ENCODE data around the gene NARF. TPM values are rescaled to one million over a fixed set of nuclear protein-coding genes. Genes with fewer than 3 reads are reported as not detected.

The NARF gene
- total RNA-seq, 4 donors from 2014 or later, result 15.3 to 55.5 (median 33.3) TPM

DNA sequence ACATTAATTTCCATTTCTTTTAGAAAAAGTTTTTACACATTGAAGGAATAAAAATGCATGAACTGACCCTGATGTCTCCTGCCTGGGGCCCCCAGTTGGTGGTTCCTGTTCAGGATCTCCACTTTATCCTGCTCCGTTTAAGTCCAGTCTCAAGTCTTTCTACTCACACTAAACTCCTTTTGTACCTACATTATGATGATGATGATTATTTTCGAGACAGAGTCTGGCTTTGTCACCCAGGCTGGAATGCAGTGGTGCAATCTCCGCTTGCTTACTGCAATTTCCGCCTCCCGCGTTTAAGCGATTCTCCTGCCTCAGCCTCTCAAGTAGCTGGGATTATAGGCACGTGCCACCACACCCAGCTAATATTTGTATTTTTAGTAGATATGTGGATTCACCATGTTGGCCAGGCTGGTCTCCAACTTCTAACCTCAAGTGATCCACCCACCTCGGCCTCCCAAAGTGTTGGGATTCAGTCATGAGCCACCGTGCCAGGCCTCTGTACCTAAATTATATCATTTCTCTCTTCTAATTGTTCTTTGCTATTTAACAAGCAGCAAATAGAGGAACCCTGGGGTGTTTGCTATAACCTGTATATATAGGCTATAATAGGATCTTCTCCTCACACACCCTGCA is 58.8 kb downstream of the NARF start:
- DNase-seq, result no peak
- TF ChIP-seq, protein P1, sequence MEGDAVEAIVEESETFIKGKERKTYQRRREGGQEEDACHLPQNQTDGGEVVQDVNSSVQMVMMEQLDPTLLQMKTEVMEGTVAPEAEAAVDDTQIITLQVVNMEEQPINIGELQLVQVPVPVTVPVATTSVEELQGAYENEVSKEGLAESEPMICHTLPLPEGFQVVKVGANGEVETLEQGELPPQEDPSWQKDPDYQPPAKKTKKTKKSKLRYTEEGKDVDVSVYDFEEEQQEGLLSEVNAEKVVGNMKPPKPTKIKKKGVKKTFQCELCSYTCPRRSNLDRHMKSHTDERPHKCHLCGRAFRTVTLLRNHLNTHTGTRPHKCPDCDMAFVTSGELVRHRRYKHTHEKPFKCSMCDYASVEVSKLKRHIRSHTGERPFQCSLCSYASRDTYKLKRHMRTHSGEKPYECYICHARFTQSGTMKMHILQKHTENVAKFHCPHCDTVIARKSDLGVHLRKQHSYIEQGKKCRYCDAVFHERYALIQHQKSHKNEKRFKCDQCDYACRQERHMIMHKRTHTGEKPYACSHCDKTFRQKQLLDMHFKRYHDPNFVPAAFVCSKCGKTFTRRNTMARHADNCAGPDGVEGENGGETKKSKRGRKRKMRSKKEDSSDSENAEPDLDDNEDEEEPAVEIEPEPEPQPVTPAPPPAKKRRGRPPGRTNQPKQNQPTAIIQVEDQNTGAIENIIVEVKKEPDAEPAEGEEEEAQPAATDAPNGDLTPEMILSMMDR (IDR thresholded peaks at IDR 0.05), result no peak
- no peak for TF ChIP-seq POLR2A (IDR thresholded peaks at IDR 0.05)
- Histone ChIP-seq H3K27me3 (no peaks in the 10 kb centered on the region), H3K4me3 (no peak overlapping the region), H3K4me1 (peaks cover 0 to 7% of the 10 kb centered on the region in 2 donors), H3K27ac (no peak overlapping the region), H3K36me3 (no peaks in the 10 kb centered on the region), H3K9me3 (no peaks in the 10 kb centered on the region)
- intact Hi-C loops (cut with DNase I; ENCODE audit: low total_unique reads), result no loop called here

DNA sequence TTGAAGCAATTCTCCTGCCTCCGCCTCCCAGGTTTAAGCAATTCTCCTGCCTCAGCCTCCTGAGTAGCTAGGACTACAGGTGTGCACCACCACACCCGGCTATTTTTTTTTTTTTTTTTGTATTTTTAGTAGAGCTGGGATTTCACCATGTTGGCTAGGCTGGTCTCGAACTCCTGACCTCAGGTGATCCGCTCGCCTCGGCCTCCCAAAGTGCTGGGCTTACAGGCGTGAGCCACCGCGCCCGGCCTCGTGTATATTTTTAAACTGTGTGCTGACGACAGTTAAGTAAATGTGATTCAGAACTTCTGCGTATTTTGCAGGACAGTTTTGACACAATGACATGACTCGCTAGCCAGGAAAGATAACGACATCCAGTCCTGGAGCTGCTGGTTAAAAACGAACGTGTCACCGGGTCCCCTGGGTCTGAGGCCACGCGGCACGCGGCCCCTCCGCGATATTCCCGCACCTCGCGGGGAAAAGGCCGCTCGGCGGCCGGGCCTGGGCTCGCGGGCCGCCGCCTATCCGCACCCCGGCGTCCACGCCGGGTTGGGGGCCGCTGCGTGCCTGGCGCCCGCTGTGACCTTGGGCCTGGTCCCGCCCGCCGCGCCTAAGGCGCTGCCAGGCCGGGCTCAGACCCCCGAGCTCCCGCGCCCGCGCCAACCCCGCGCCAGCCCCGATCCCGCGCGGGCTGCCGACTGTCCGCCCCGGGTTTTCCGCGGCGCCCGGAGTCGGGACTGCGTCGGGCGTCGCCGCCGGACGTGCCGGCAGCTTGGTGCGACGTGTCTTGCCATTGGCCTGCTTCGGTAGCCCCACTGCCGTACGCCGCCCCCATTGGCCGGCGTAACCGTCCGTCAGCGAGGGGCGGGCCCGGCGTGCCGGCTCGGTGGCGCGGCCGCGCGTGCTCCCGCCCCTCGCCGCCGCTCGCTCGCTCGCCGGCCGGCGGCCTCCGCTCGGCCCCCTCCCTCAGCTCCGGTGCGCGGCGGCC is 60.6 kb downstream of the NARF start, which contains the start of gene FOXK2:
Gene FOXK2, plus strand, starts transcription at position 907 of the 985 bp plus-strand sequence. CDS start 157 bp downstream, outside the sequence.
- DNase-seq, result peak; percentile 91 to 94
- H3K36me3 ChIP-seq, result no peaks in the 10 kb centered on the region
- no peaks in the 10 kb centered on the region for H3K27me3 ChIP-seq
- intact Hi-C loops (cut with DNase I; ENCODE audit: low total_unique reads), result no loop called here
- peak; percentile 82 to 93 for TF ChIP-seq POLR2A (IDR thresholded peaks at IDR 0.05)
- TF ChIP-seq, protein P1 (IDR thresholded peaks at IDR 0.05), result peak in 2 of 4 experiments; percentile 32 to 50
- peak within 1 kb of the TSS; percentile 97 for H3K27ac ChIP-seq
- peak within 1 kb of the TSS; percentile 70 to 100 for H3K4me3 ChIP-seq
- peaks cover 0 to 11% of the 10 kb centered on the region in 2 donors for H3K4me1 ChIP-seq
- no peaks in the 10 kb centered on the region for H3K9me3 ChIP-seq

DNA sequence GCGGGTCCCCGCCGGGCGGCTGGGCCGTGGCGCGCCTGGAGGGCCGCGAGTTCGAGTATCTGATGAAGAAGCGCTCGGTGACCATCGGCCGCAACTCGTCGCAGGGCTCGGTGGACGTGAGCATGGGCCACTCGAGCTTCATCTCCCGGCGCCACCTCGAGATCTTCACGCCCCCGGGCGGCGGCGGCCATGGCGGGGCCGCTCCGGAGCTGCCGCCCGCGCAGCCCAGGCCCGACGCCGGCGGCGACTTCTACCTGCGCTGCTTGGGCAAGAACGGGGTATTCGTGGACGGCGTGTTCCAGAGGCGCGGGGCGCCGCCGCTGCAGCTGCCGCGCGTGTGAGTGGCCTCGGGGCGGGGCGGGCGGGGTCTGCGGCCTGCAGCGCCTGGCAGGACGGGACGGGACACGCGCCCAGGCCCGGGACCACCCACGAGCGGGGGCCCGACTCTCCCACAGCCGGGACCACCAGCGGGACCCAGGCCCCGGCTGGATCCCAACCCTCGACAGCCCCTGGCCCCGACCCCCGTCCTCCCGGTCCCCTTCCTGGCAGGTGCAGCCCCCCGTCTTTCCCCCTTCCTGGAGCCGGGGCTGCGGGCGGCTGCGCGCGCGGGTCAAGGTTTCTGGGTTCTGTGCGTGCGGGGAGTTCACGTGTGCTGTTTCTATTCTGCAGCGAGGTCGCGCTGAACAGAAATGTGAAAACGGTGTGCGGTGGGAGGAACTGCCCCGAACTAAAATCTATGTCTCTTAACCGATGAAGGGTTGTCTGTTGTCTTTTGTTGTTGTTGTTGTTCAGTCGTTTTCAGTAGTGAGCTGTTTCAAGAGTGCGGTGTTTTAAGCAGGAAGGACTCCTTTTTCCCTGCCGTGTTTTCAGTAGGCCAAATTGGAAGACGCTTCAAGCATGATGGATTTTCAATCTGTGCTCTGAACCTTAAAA is 61.7 kb downstream of the NARF start:
- intact Hi-C loops (cut with DNase I; ENCODE audit: low total_unique reads), result no loop called here
- peaks cover 0 to 16% of the 10 kb centered on the region in 2 donors for H3K4me1 ChIP-seq
- no peaks in the 10 kb centered on the region for H3K9me3 ChIP-seq
- H3K27ac ChIP-seq, result peak overlapping the region; percentile 84 to 97
- no peaks in the 10 kb centered on the region for H3K36me3 ChIP-seq
- no peak for TF ChIP-seq POLR2A (IDR thresholded peaks at IDR 0.05)
- TF ChIP-seq, protein P1 (IDR thresholded peaks at IDR 0.05), result no peak
- peak overlapping the region; percentile 70 to 100 for H3K4me3 ChIP-seq
- peak in 1 of 2 donors; percentile 33 for DNase-seq
- no peaks in the 10 kb centered on the region for H3K27me3 ChIP-seq

DNA sequence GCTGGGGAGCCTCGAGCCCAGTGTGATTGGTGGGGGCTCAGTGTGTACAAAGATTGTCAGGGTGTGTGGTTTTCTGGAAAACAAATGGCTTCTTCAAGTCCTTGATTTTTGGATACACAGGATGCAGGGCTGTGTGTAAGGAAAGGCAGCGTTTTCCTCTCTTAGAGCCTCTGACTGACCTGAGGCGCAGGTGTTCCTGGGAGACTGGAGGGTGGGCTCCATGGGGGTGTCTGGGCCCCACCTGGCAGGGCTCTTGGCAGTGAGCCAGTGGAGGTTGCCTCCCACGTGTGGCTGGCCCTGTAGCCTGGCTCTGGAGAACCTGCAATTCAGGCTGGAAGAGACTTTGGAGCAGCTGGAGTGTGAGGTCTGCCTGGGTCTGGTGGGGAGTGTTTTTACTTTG is 66.0 kb downstream of the NARF start:
- Histone ChIP-seq H3K4me3 (no peak overlapping the region), H3K9me3 (no peaks in the 10 kb centered on the region), H3K27ac (peak overlapping the region; percentile 39 to 47), H3K36me3 (no peaks in the 10 kb centered on the region), H3K4me1 (peaks cover 10 to 27% of the 10 kb centered on the region in 2 donors), H3K27me3 (no peaks in the 10 kb centered on the region)
- DNase-seq, result no peak
- TF ChIP-seq, protein P1 (IDR thresholded peaks at IDR 0.05), result no peak
- no peak for TF ChIP-seq POLR2A (IDR thresholded peaks at IDR 0.05)
- intact Hi-C loops (cut with DNase I; ENCODE audit: low total_unique reads), result no loop called here

All from uterus (tissue), 4 donors.